ENCODE data around the gene RPS6KA2.

The RPS6KA2 gene

GRCh38 chr6:166627033-166627874 is at the start of gene RPS6KA2:
Gene RPS6KA2, minus strand, starts transcription at chr6:166627251. Its CDS starts 232 bp downstream, at chr6:166627019.
- Mint-ChIP-seq H3K27me3 (peaks cover 16 to 26% of the 10 kb centered on the region in 2 donors), H3K9me3 (no peaks in the 10 kb centered on the region), H3K27ac (peak within 1 kb of the TSS; percentile 94), H3K36me3 (peaks cover 4 to 5% of the 10 kb centered on the region in 2 donors), H3K4me3 (peak within 1 kb of the TSS; percentile 92 to 95), H3K4me1 (peaks cover 33 to 60% of the 10 kb centered on the region in 2 donors)
- DNase-seq = peak; percentile 100
- ATAC-seq (replicated peaks) = peak; percentile 80

- Mint-ChIP-seq H3K4me1 (peaks cover 12 to 32% of the 10 kb centered on the region in 2 donors), H3K4me3 (no peak overlapping the region), H3K27ac (no peak overlapping the region), H3K27me3 (peaks cover 37 to 71% of the 10 kb centered on the region in 2 donors), H3K9me3 (peaks cover 3 to 6% of the 10 kb centered on the region in 2 donors), H3K36me3 (peaks cover 5 to 8% of the 10 kb centered on the region in 2 donors)
- DNase-seq (no peak), ATAC-seq (replicated peaks) (no peak)
These were observed 49.3 kb upstream of the RPS6KA2 start for GRCh38 chr6:166676270-166676860.

- peaks cover 12 to 33% of the 10 kb centered on the region in 2 donors for H3K4me1 Mint-ChIP-seq
- H3K27me3 Mint-ChIP-seq = peaks cover 40 to 76% of the 10 kb centered on the region in 2 donors
- H3K36me3 Mint-ChIP-seq = peaks cover 5 to 8% of the 10 kb centered on the region in 2 donors
- DNase-seq = no peak
- no peak overlapping the region for H3K4me3 Mint-ChIP-seq
- ATAC-seq (replicated peaks) = no peak
- no peak overlapping the region for H3K27ac Mint-ChIP-seq
- peaks cover 3 to 6% of the 10 kb centered on the region in 2 donors for H3K9me3 Mint-ChIP-seq
These were observed 48.7 kb upstream of the RPS6KA2 start for GRCh38 chr6:166675736-166676135.

- no peak for DNase-seq
- H3K4me1 Mint-ChIP-seq = peaks cover 12 to 33% of the 10 kb centered on the region in 2 donors
- peaks cover 48 to 78% of the 10 kb centered on the region in 2 donors for H3K27me3 Mint-ChIP-seq
- no peak for ATAC-seq (replicated peaks)
- H3K36me3 Mint-ChIP-seq = peaks cover 0 to 4% of the 10 kb centered on the region in 2 donors
- H3K27ac Mint-ChIP-seq = no peak overlapping the region
- H3K9me3 Mint-ChIP-seq = no peaks in the 10 kb centered on the region
- no peak overlapping the region for H3K4me3 Mint-ChIP-seq
These were observed 46.3 kb upstream of the RPS6KA2 start for GRCh38 chr6:166673309-166673708.

GRCh38 chr6:166672624-166673206 is 45.7 kb upstream of the RPS6KA2 start:
- no peak overlapping the region for H3K4me3 Mint-ChIP-seq
- no peaks in the 10 kb centered on the region for H3K9me3 Mint-ChIP-seq
- no peak overlapping the region for H3K27ac Mint-ChIP-seq
- peaks cover 12 to 33% of the 10 kb centered on the region in 2 donors for H3K4me1 Mint-ChIP-seq
- H3K36me3 Mint-ChIP-seq = peaks cover 0 to 2% of the 10 kb centered on the region in 2 donors
- ATAC-seq (replicated peaks) (peak in 1 of 2 donors; percentile 25), DNase-seq (no peak)
- peaks cover 54 to 78% of the 10 kb centered on the region in 2 donors for H3K27me3 Mint-ChIP-seq

GRCh38 chr6:166672146-166672545 is 45.1 kb upstream of the RPS6KA2 start:
- Mint-ChIP-seq H3K27me3 (peaks cover 57 to 78% of the 10 kb centered on the region in 2 donors), H3K9me3 (no peaks in the 10 kb centered on the region), H3K4me3 (no peak overlapping the region), H3K27ac (no peak overlapping the region), H3K36me3 (peaks cover 0 to 2% of the 10 kb centered on the region in 2 donors), H3K4me1 (peaks cover 12 to 33% of the 10 kb centered on the region in 2 donors)
- DNase-seq = no peak
- no peak for ATAC-seq (replicated peaks)

- peaks cover 60 to 74% of the 10 kb centered on the region in 2 donors for H3K27me3 Mint-ChIP-seq
- ATAC-seq (replicated peaks) = no peak
- no peak overlapping the region for H3K27ac Mint-ChIP-seq
- peaks cover 12 to 33% of the 10 kb centered on the region in 2 donors for H3K4me1 Mint-ChIP-seq
- peaks cover 0 to 2% of the 10 kb centered on the region in 2 donors for H3K36me3 Mint-ChIP-seq
- DNase-seq = no peak
- H3K9me3 Mint-ChIP-seq = no peaks in the 10 kb centered on the region
- H3K4me3 Mint-ChIP-seq = no peak overlapping the region
These were observed 44.5 kb upstream of the RPS6KA2 start for GRCh38 chr6:166671434-166672081.

GRCh38 chr6:166670894-166671293 is 43.8 kb upstream of the RPS6KA2 start:
- Mint-ChIP-seq H3K36me3 (peaks cover 0 to 2% of the 10 kb centered on the region in 2 donors), H3K9me3 (no peaks in the 10 kb centered on the region), H3K27me3 (peaks cover 57 to 69% of the 10 kb centered on the region in 2 donors), H3K27ac (no peak overlapping the region), H3K4me1 (peaks cover 12 to 33% of the 10 kb centered on the region in 2 donors), H3K4me3 (no peak overlapping the region)
- DNase-seq = no peak
- no peak for ATAC-seq (replicated peaks)

GRCh38 chr6:166670013-166670412 is 43.0 kb upstream of the RPS6KA2 start:
- Mint-ChIP-seq H3K4me1 (peaks cover 12 to 28% of the 10 kb centered on the region in 2 donors), H3K27ac (no peak overlapping the region), H3K27me3 (peaks cover 52 to 61% of the 10 kb centered on the region in 2 donors), H3K9me3 (no peaks in the 10 kb centered on the region), H3K36me3 (no peaks in the 10 kb centered on the region), H3K4me3 (no peak overlapping the region)
- DNase-seq = no peak
- ATAC-seq (replicated peaks) = no peak

- Mint-ChIP-seq H3K4me3 (no peak overlapping the region), H3K36me3 (no peaks in the 10 kb centered on the region), H3K27me3 (peaks cover 42 to 55% of the 10 kb centered on the region in 2 donors), H3K9me3 (no peaks in the 10 kb centered on the region), H3K27ac (no peak overlapping the region), H3K4me1 (peaks cover 10 to 28% of the 10 kb centered on the region in 2 donors)
- DNase-seq (no peak), ATAC-seq (replicated peaks) (no peak)
These were observed 41.0 kb upstream of the RPS6KA2 start for GRCh38 chr6:166667796-166668610.

- no peaks in the 10 kb centered on the region for H3K9me3 Mint-ChIP-seq
- H3K27me3 Mint-ChIP-seq = peaks cover 19 to 49% of the 10 kb centered on the region in 2 donors
- DNase-seq (no peak), ATAC-seq (replicated peaks) (no peak)
- no peak overlapping the region for H3K27ac Mint-ChIP-seq
- H3K4me1 Mint-ChIP-seq = peaks cover 5 to 18% of the 10 kb centered on the region in 2 donors
- peaks cover 0 to 2% of the 10 kb centered on the region in 2 donors for H3K36me3 Mint-ChIP-seq
- H3K4me3 Mint-ChIP-seq = no peak overlapping the region
These were observed 37.1 kb upstream of the RPS6KA2 start for GRCh38 chr6:166664135-166664534.

GRCh38 chr6:166663568-166663967 is 36.5 kb upstream of the RPS6KA2 start:
- Mint-ChIP-seq H3K27ac (no peak overlapping the region), H3K4me1 (peaks cover 5 to 18% of the 10 kb centered on the region in 2 donors), H3K9me3 (no peaks in the 10 kb centered on the region), H3K27me3 (peaks cover 17 to 49% of the 10 kb centered on the region in 2 donors), H3K36me3 (peaks cover 0 to 2% of the 10 kb centered on the region in 2 donors), H3K4me3 (peak overlapping the region in 1 of 2 donors; percentile 26)
- DNase-seq (no peak), ATAC-seq (replicated peaks) (no peak)

- ATAC-seq (replicated peaks) = peak; percentile 87
These were observed 35.6 kb upstream of the RPS6KA2 start for GRCh38 chr6:166662690-166663089.

More at GRCh38 chr6:166662690-166663089, 35.6 kb upstream of the RPS6KA2 start:
- no peak for DNase-seq
- peak overlapping the region; percentile 32 for H3K27ac Mint-ChIP-seq
- no peaks in the 10 kb centered on the region for H3K9me3 Mint-ChIP-seq
- H3K4me3 Mint-ChIP-seq = no peak overlapping the region
- H3K4me1 Mint-ChIP-seq = peaks cover 12 to 18% of the 10 kb centered on the region in 2 donors
- peaks cover 0 to 2% of the 10 kb centered on the region in 2 donors for H3K36me3 Mint-ChIP-seq
- H3K27me3 Mint-ChIP-seq = peaks cover 15 to 47% of the 10 kb centered on the region in 2 donors
